ENCODE measurements around the gene FARS2.

Gene FARS2

DNA sequence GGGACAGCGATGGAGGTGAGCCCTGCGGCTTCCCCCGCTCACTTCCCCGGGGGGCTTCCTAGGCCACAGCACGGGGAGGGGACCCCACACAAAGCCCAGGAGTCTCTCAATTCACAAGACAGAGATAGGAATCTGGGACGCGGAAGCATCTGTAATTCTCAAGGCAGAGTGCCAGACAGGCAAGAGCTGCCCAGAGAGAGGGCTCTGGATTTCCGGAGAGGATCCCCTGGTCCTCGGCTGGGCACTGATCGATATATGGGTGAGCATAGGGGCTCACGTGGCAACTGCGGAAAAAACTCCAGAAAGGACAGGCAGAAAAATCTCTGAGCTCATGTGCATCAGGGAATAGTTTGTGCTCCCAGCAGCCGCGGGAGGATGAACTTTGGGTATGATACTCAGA is 449.2 kb downstream of the FARS2 start:
- TF ChIP-seq, protein P1, sequence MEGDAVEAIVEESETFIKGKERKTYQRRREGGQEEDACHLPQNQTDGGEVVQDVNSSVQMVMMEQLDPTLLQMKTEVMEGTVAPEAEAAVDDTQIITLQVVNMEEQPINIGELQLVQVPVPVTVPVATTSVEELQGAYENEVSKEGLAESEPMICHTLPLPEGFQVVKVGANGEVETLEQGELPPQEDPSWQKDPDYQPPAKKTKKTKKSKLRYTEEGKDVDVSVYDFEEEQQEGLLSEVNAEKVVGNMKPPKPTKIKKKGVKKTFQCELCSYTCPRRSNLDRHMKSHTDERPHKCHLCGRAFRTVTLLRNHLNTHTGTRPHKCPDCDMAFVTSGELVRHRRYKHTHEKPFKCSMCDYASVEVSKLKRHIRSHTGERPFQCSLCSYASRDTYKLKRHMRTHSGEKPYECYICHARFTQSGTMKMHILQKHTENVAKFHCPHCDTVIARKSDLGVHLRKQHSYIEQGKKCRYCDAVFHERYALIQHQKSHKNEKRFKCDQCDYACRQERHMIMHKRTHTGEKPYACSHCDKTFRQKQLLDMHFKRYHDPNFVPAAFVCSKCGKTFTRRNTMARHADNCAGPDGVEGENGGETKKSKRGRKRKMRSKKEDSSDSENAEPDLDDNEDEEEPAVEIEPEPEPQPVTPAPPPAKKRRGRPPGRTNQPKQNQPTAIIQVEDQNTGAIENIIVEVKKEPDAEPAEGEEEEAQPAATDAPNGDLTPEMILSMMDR (IDR thresholded peaks at IDR 0.05; ENCODE audit: low read length, missing control alignments) = no peak
- no peak overlapping the region for H3K4me3 ChIP-seq (replicated peaks; ENCODE audit: low read depth, low read length)
- no peak for DNase-seq (ENCODE audit: low read depth)

DNA sequence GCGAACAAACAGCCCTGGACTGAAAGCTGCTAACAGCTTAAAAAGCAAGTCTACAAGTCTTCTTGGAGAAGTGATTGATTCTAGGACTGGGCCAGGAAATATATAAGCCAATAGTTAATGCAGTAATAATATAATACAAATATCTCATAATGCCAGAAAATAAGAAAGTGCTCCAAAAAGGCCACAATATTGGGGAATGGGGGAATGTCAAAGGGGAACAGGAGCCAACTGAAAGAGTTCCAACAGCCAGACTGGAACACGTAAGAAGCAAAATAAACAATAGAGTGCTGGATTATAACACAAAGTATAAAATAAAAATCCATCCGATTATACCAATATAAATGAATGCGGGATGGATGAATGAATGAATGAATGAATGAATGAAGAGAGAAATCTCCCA is 449.6 kb downstream of the FARS2 start:
- no peak for DNase-seq (ENCODE audit: low read depth)
- TF ChIP-seq, protein P1 (IDR thresholded peaks at IDR 0.05; ENCODE audit: low read length, missing control alignments) = no peak
- no peak overlapping the region for H3K4me3 ChIP-seq (replicated peaks; ENCODE audit: low read depth, low read length)

DNA sequence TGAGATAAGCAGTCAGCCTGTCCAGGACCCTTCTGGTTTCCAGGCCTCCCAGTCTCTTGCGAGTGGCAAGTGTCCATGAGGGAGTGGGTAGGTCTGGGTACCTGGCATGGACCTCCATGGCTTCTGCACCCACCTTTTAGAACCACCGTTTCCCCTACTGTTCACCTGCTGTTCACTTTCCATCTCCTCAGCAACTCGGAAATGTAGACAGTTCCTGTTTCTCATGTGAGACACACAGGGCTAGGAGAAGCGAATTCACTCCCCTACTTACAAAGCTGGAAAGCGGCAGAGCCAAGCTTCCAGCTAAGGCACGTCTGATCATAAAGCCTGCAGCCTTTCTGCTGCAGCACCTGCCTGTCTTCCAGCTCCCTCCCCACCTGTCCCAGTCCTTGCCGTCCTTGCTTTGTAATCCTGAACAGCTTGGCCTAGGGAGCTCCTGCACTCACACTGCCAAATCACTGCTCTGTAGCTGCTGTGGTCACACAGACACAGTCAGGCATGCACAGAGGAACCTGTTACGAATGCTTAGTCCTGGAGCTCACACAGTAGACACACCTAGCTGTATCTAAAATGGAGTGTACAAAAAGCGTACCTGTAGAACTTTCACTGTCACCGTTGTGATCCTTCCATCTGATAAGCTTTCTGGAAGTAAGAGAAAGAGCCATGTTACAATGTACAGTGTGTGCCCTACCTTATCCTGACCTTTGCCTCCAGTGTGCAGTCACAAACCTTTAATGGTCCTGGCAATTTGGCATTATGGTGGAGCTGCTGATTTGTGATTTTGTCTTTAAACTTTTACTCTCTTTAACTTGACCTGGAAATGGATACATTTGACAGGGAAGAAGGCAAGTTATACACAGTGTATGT is 451.3 kb downstream of the FARS2 start:
- TF ChIP-seq, protein P1 (IDR thresholded peaks at IDR 0.05; ENCODE audit: low read length, missing control alignments) = no peak
- no peak for DNase-seq (ENCODE audit: low read depth)
- no peak overlapping the region for H3K4me3 ChIP-seq (replicated peaks; ENCODE audit: low read depth, low read length)

DNA sequence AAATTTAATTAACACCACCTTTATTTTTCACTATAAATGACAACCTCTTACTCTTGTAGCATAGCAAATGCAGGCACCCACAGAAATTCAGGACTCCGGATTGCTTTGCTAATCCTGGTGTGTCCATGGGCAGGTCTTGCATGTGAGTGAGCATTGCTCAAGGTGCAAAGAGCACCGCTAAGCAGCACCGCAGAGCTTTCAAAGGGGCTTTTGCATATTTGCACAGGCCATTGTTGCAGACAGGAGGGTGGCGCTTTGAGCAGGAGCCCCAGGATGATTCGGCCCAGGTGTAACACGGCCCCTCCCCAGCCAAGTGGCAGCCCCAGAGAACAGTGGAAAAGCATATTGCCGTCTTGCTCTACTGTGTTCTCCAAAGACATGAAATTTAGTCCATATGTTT is 452.2 kb downstream of the FARS2 start:
- no peak for DNase-seq (ENCODE audit: low read depth)
- no peak overlapping the region for H3K4me3 ChIP-seq (replicated peaks; ENCODE audit: low read depth, low read length)
- TF ChIP-seq, protein P1 (IDR thresholded peaks at IDR 0.05; ENCODE audit: low read length, missing control alignments) = no peak

DNA sequence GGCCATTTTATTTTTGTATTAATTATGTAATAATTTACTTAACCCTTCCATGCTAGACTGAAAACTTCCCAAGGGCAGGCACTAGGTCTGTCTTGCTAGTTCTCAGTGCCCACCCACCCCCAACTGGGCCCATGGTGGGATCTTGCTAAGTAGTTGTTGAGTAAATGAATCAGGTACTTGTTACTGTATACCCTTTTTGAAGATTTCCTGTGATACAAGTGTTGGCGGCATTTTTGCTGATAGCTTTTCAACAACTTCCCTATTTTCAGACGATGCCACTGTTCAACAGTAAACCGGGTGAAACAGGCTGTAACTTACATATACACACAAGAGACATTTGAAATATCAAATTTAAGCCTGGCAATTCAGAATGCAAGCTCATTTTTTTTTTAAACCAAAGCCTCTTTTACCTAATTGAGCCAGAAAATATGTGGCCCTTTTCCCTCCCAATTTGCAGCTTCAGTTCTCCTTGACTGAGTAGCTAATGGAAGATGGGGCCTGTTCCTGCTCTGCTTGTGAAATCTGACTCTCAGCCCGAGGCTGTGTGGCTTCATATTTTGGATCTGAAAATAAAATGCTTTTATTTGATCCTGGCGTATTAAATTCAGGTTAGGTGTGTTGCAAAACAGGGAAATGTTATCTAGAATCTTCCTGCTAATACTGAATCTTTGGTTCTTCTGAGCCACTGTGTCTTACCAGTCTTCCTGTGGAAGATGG is 457.1 kb downstream of the FARS2 start:
- no peak for DNase-seq (ENCODE audit: low read depth)
- TF ChIP-seq, protein P1 (IDR thresholded peaks at IDR 0.05; ENCODE audit: low read length, missing control alignments) = no peak
- H3K4me3 ChIP-seq (replicated peaks; ENCODE audit: low read depth, low read length) = no peak overlapping the region

DNA sequence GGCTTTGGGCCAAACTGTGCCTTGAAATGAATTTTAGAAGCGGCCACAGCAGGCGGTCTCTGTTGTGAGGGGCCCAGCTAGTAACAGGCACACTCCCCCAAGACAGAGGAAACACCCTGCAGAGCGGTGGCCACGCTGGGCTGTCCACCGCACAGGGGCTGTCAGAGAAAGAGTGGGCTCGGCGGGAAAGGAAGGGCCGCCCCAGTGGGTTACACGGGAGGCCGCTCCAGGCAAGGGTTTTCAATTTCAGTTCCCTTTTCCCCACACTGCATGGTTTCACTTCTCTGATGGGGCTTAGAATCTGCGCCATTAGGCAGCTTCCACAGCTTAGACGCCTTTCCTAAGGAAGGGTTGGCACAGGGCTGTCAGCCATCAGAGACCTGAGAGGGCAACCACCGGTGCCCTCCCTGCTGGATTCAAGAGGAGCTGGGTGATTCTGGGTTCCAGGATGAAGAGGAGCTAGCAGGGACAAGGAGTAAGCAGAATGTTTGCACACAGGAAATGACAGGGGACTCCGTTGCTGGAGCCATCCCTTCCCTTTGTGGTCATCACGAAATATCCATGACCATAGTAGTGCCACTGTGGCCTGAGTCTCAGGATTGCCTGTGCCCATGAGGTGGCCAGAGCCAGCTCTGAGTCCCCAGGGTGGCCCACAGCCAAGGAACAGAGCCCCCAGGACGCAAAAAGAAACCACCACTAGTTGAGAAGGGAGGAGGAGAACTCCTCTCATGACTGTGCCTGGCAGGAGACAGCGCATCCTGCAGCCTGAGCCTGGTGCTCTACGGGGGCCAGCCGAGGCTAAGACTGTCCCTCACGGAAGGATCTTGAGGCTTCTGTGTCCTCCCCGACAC is 462.8 kb downstream of the FARS2 start:
- no peak for DNase-seq (ENCODE audit: low read depth)
- no peak overlapping the region for H3K4me3 ChIP-seq (replicated peaks; ENCODE audit: low read depth, low read length)
- TF ChIP-seq, protein P1 (IDR thresholded peaks at IDR 0.05; ENCODE audit: low read length, missing control alignments) = no peak

All from fibroblast of pulmonary artery (primary cell).